Ovary (tissue), 3 donors: ENCODE measurements around the gene CD200R1L.

ENCODE experiments used
- CTCF ChIP-seq, 3 donors: fragments of 450-650 bp in 2 of 3; fragments of 200-600 bp in 1 of 3; IDR thresholded peaks; one replicate each; pipeline versions ENCODE4 v1.5.1 to v1.8.0; 2016 to 2022; ENCODE audit warnings: antibody characterized with exemption in 3 of 3, mild to moderate bottlenecking in 1 of 3
- EP300 ChIP-seq: sonication (generic); formaldehyde crosslinking; IDR thresholded peaks from one replicate; pipeline ENCODE4 v1.6.1; 2017; ENCODE audit warnings: antibody characterized with exemption
- POLR2A ChIP-seq: fragments of 450-650 bp; IDR thresholded peaks from one replicate; pipeline ENCODE4 v1.6.1; 2017; ENCODE audit warnings: antibody characterized with exemption, mild to moderate bottlenecking, moderate library complexity
- donor health status: DM: no; HTN: no; CAD: no.

GRCh38 chr3:112817797-112818196, 28.9 kb downstream of the CD200R1L start:
- TF ChIP-seq CTCF (IDR thresholded peaks at IDR 0.05) (no peak), POLR2A (no peak), EP300 (no peak)
